Right forelimb (tissue), 1 donor: ENCODE results near the gene PPP1R3D.

Source experiments
- DNase-seq: peaks from one replicate; pipeline ENCODE4 v3.0.0-alpha.2; 2018

Gene PPP1R3D

GRCh38 chr20:59948212-59948611 is 8.1 kb upstream of the PPP1R3D start:
- no peak for DNase-seq

- DNase-seq = no peak
Measured at GRCh38 chr20:59947376-59947775, 7.3 kb upstream of the PPP1R3D start.

- no peak for DNase-seq
Measured at GRCh38 chr20:59945731-59946130, 5.6 kb upstream of the PPP1R3D start.

- DNase-seq = no peak
Measured at GRCh38 chr20:59945175-59945574, 5.1 kb upstream of the PPP1R3D start.

GRCh38 chr20:59944726-59945125 is 4.6 kb upstream of the PPP1R3D start:
- no peak for DNase-seq

GRCh38 chr20:59942245-59942644 is 2.1 kb upstream of the PPP1R3D start:
- no peak for DNase-seq

- no peak for DNase-seq
Measured at GRCh38 chr20:59940956-59941294, 820 bp upstream of the PPP1R3D start.

- DNase-seq = no peak
Measured at GRCh38 chr20:59939879-59940128, 301 bp downstream of the PPP1R3D start.

GRCh38 chr20:59939052-59939878 is 840 bp downstream of the PPP1R3D start:
- DNase-seq = no peak

- DNase-seq = no peak
Measured at GRCh38 chr20:59938696-59939051, 1.4 kb downstream of the PPP1R3D start.

GRCh38 chr20:59938221-59938620 is 1.9 kb downstream of the PPP1R3D start:
- no peak for DNase-seq

- no peak for DNase-seq
Measured at GRCh38 chr20:59937150-59937549, 3.0 kb downstream of the PPP1R3D start.

GRCh38 chr20:59936409-59936808 is 3.7 kb downstream of the PPP1R3D start:
- no peak for DNase-seq

GRCh38 chr20:59935457-59936185 is 4.5 kb downstream of the PPP1R3D start:
- DNase-seq = no peak

- peak; percentile 87 for DNase-seq
Measured at GRCh38 chr20:59933849-59934585, 6.1 kb downstream of the PPP1R3D start.

- DNase-seq = peak; percentile 73
Measured at GRCh38 chr20:59933296-59933848, 6.7 kb downstream of the PPP1R3D start, which contains the start of gene SYCP2. Gene SYCP2, minus strand, starts transcription at chr20:59933637. Its CDS starts 11,224 bp downstream, at chr20:59922413.

- DNase-seq = no peak
Measured at GRCh38 chr20:59932616-59933295, 7.3 kb downstream of the PPP1R3D start.

- DNase-seq = no peak
Measured at GRCh38 chr20:59931511-59932312, 8.4 kb downstream of the PPP1R3D start.

- no peak for DNase-seq
Measured at GRCh38 chr20:59925899-59926298, 14.2 kb downstream of the PPP1R3D start.

- DNase-seq = no peak
Measured at GRCh38 chr20:59925359-59925758, 14.7 kb downstream of the PPP1R3D start.

- no peak for DNase-seq
Measured at GRCh38 chr20:59923514-59923913, 16.6 kb downstream of the PPP1R3D start.

- no peak for DNase-seq
Measured at GRCh38 chr20:59920944-59921343, 19.2 kb downstream of the PPP1R3D start.
